Spleen (tissue), 7 donors: ENCODE measurements around the gene DNAJC18.

Experiments used
- CTCF ChIP-seq, 11 experiments: fragments of 200-600 bp in 7 of 11; fragments of 450-650 bp in 4 of 11; sonication (generic) in 4 of 11; IDR thresholded peaks in 8 of 11; conservative IDR thresholded peaks in 3 of 11; 1 replicate in 7 of 11; 2 replicates in 4 of 11; pipeline versions ENCODE4 v1.4.0 to v1.8.0; 2016 to 2021; ENCODE audit warnings: antibody characterized with exemption in 11 of 11, inconsistent platforms in 4 of 11, mild to moderate bottlenecking in 1 of 11
- POLR2A ChIP-seq, 3 donors: fragments of 450-650 bp; IDR thresholded peaks; one replicate each; pipeline ENCODE4 v1.5.1; 2017; ENCODE audit warnings: antibody characterized with exemption in 3 of 3, mild to moderate bottlenecking in 1 of 3
- POLR2AphosphoS5 ChIP-seq, 3 donors: sonication (generic); formaldehyde crosslinking; IDR thresholded peaks; one replicate each; pipeline ENCODE4 v1.5.1; 2017; ENCODE audit warnings: antibody characterized with exemption in 3 of 3
- donor health status: DM: no; HTN: no; CAD: no; lungs with moderate emphysema.
- donor health status: DM: no; HTN: no; CAD: no.
- donor health status: DM: no; HTN: no; CAD: no.

- TF ChIP-seq POLR2A (IDR thresholded peaks at IDR 0.05) (no peak), POLR2AphosphoS5 (IDR thresholded peaks at IDR 0.05) (no peak), CTCF (IDR thresholded peaks at IDR 0.05 in 8 of 11, conservative IDR thresholded peaks at IDR 0.05 in 3 of 11) (no peak)
Measured at GRCh38 chr5:139425497-139425896, 13.8 kb downstream of the DNAJC18 start.
